HG03520 (cell line): ENCODE data around the gene KRTAP10-4.
"Not testable (repeated sequence)": the region's sequence is repeated elsewhere in the genome, so short reads cannot be mapped to it uniquely, and the experiment has no call there.

Source experiments
- ATAC-seq: cut with Tn5 transposase; IDR thresholded peaks from one replicate; pipeline ENCODE4 v1.9.1; 2021; ENCODE audit warnings: mild to moderate bottlenecking, moderate library complexity; ENCODE audit not compliant: unreplicated experiment

Gene KRTAP10-4

DNA sequence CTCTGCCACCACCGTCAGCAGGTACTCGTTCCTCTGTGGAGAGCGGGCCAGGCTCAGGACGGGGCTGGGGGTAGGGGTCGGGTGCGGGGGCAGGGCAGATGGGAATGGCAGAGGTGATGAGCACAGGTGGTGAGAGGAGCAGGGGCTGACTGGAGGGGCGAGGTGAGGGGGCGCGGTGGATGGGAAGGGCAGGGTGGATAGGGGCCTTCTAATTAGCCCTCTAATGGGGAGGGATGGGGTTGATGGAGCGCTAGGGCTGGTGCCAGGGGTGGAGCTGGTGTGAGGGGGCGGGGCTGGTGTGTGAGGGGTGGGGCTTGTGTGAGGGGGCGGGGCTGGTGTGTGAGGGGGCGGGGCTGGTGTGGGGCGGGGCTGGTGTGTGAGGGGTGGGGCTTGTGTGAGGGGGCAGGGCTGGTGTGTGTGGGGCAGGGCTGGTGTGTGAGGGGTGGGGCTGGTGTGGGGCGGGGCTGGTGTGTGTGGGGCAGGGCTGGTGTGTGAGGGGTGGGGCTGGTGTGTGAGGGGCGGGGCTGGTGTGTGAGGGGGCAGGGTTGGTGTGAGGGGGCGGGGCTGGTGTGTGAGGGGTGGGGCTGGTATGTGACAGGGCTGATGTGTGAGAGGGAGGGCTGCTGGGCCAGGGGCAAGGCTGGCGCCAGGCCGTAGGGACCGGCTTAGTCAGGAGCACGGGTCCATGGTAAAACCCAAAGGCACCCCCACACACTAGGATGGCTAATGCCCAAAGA is 39.5 kb upstream of the KRTAP10-4 start:
- ATAC-seq = no peak

DNA sequence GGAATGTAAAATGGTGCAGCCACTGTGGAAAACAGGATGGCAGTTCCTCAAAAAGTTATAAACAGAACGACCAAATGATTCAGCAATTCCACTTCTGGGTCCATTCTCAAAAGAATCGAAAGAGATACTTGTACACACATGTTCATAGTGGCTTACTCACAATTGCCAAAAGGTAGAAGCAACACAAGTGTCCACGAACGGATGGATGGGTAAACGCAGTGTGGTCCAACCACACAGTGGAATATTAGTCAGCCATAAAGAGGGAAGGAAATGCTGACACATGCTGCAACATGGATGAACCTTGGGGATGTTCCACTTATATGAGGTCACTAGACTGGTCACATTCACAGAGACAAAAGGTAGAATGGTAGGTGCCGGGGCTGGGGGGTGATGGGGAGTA is 38.8 kb upstream of the KRTAP10-4 start:
- no peak for ATAC-seq

DNA sequence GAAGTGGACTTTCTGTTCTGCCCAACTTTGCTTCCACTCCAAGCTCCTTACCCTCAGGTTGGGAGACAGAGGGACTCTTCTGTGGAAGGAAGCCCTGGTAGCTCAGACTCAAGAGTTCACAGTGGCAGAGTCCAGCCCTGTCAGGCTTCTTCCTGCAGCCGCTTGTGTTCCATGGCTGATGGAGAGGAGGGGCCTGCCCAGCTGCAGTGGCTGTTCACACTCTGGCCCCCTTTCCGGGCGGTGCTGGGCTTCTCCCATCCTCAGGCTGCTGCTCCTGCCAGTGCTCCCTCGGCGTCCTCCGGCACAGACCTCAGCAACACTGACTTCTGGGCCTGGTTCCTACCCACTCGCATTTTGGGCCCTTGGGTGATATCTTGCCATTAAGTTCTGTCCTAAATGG is 37.6 kb upstream of the KRTAP10-4 start:
- no peak for ATAC-seq

DNA sequence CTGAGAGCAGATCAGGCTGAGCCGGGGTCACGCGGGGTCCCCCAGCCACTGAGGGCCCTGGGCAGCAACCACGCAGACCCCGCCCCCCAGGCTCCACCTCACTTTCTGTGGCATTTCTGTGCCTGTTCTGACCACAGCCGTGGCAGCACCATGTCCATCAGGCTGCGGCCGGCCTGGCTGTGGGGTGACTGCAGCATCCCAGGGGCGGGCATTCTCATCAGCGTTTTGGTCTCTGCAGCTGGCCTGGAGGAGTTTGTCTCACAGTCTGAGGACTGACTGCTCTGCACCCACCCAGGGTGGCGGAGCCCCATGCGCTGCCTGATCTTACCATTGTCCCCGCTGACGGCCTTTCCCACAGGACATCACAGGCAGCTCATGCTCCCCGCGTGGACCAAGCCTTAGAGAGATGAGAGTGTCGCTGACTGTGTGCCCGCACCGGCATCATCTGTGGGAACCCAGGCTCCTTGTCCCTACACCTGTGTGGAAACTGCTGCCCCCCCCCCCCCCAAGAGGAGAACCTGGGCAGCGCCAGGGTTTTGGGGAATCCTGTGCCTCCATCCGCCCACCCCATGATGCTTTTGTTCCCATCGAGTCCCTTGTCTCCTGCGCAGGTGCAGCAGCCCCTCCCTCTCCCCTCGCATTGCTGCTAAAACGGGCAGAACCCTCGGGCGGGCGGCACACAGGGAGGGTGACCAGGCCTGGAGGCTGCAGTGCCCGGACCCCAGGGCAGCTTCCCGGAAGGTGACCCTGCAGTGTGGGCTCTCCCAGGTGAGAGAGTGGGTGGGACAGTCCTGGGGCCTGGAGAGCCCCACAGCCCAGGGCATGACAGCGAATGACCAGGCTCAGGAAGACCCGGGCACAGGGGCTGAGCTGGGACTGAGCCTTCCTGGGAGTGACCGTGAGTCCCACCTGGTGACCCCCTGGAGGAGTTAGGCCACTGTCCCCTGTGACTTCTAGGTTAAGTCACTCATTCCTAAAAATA is 35.3 kb upstream of the KRTAP10-4 start:
- ATAC-seq = no peak

DNA sequence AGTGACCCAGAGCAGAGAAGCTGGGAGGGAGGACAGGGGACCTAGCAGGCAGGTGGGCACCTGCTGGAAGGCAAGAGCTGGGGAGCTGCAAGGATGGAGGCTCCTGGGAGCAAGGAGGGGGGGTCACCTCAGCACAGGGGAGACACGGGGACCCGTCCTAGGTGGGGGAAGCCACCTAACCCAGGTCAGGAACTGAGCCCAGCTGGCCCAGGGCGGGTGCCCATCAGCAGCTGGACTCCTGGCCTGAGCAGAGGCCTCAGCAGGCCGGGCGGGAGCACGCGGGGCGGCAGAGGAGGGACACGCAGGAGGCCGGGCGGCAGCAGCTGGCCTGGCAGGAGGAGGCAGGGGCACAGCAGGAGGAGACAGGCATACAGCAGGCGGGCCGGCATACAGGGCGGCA is 34.5 kb upstream of the KRTAP10-4 start:
- no peak for ATAC-seq

DNA sequence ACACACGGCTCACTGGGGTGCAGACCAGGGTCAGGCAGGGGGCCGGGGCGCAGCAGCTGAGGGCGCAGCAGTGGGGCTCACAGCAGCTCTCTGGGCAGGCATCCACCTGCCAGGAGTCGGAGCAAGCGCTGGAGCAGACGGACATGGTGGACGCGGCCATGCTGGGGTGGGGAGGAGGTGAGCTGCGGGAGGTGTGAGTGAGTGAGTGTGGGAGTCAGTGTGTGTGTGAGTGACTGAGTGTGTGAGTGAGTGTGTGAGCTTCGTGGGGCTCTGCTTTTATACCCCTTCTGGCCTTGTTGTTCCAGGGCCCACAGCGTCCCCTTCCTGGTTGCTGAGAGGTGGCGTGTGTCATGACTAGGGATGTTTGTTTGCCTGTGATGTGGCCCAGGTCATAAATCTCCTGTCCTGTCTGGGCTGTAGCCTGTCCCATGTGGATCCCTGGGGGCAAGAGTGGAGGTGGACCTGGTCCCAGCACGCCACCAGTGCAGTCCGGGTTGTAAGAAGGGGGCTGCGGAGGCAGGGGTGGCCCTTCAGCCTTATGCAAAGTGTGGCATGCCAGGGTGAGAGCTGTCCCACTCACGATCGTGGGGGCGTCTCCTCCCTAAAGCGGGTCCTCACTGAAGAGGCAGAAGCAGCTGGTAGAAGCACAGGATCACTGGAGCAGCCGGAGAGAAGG is 33.4 kb upstream of the KRTAP10-4 start, which contains the start of gene KRTAP10-1:
KRTAP10-1 (minus strand) TSS at position 205 of the 676 bp plus-strand sequence; CDS start at position 160, 45 bp downstream.
- no peak for ATAC-seq

DNA sequence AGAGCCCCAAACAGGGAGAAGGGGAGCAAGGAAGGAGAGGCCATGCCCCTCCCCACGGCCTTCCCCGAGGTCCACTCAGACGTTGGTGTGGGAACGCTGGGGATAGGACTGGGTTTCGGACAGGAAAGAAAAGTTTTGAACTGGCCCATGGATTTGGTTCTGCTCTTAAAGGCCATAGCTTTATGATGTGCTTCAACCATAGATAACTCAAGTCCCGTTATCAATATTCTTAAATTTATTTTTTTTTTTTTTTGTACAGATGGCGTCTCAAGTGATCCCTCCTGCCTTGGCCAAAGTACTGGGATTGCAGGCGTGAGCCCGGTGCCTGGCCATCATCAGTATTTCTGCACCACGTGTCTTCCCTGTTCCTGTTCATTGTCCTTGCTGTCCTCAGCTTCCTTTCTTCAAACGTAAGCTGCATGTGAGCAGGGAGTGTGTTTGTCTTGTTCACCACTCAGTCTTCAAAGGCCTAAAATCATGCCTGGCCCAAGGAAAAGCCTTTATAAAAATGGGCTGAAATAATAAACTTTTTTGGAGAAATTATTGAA is 32.7 kb upstream of the KRTAP10-4 start:
- ATAC-seq = no peak

DNA sequence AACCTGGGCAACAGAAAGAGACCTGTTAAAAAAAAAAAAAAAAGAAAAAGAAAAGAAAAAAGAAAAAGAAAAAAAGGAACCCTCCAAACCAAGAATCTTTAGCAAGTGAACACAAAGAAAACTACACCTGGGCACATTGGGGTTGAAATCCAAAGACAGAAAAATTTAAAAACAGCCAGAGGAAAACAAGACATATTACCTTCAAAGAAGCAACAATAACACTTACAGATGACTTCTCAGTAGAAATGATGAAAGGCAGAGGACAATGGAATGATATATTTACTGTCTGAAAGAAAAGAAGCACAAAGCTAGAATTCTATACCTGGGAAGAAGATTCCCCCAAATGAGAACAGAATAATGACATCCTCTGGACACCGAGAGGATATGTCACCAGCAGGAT is 30.8 kb upstream of the KRTAP10-4 start:
- no peak for ATAC-seq

DNA sequence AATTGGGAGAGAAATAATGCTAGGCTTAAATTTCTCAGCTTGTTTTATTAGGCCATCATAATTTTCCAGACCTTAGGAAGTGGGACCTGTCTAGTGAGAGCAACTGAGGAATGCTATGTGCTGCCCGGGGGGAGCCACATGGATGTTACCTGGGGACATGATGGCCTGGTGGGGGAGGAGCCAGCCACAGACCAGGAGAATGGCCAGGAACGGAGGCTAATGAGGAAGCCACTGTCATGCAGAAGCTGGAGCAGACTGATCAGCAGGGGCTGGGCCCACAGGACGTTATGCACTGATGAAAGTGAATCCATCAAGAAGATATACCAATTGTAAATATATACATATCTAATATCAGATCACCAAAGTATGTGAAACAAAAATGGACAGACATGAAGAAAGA is 29.0 kb upstream of the KRTAP10-4 start:
- no peak for ATAC-seq

DNA sequence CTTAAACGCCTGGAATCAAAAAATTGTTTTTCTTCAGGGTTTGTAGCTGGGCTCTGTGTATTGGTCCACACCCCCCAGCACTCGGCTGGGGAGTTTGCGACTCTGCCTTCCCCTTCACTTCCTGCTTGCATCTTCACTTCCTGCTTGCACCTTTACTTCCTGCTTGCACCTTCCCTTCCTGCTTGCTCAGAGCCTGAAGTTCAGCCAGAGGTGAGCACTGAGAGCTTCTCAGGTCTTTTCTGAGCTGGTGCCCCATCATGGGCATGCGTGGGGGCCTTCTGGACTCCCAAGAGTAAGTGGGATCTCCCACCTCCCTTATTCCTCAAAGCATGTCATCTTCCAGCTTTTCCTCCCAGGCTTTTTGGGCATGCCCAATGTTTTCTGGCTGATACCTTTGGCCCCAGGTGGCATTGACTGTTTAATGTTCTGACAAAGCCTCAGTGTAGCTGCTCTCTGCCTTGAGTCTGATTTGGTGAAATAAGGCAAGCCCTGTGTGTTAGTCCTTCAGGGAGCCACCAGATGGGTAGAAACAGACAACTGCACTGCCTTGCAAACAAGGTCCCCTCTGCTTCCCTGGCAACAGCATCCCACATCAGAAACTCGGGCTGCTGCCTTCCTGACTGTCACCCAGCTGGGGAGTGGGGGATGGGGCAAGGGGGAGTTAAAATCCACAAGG is 25.7 kb upstream of the KRTAP10-4 start:
- ATAC-seq = no peak

DNA sequence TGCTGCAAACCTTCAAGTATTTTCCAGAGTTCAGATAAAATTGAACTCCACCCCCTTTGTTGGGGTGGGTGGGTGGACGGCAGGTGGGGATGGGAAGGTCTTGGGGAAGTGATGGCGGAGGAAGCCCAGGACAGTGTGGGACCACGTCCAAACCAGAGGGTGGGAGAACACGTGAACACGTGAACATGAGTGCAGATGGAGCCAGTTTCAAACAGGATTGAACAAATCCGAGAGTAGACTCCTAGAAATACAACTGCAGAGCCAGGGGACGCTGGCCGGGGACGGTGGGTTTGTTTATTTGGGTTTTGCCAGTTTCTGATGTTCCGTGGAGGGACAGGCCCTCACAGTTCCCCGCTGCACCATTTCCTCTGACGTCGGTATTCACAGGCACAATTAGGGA is 25.1 kb upstream of the KRTAP10-4 start:
- no peak for ATAC-seq

DNA sequence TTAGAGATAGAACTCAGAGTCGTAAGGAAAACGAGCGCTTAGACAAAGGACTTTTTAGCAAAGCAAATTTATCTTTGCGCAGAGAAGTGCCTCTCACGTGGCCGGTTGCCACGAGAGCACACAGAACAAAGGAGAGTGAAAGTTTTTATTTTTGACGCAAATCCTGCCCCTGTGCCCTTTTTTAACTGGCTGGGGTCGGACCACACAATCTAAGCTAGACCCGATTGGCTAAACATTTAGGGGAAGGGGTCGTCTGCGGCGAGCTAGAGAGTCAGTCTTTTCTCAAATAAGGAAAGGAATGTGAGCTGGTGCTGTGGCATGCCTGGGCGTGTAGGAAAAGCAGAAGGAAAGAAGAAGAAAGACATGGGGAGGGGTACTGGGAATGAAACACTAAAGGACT is 24.6 kb upstream of the KRTAP10-4 start:
- no peak for ATAC-seq

DNA sequence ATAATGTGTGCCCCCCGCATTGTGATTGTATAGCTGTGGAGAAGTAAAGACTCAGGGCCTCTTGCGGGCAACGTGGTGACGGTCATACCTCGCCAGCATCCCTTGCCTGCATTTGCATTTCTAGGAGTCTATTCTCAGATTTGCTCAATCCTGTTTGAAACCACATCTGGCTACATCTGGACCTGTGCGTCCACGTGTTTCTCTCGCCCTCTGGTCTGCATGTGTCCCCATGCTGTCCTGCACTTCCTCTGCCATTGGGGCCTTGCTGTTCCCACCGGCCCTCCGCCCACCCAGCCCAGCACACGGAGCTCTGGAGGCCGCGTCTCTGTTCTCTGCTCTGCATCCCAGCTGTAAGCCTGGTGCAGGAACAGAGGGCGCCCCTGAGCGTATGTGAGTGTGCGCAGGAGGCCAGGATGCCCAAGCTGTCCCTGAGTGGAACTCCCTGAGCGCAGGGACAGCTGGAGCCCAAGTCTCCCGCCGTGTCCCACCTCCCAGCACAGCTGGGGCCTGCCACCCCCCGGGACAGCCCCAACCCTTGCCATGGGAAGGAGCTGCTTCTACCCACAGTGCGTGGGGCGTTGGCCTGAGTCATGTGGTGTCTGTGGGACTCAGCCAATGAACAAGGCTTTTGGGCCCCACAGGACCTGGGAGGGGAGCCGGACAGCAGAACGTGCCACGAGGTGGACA is 23.9 kb upstream of the KRTAP10-4 start:
- ATAC-seq = no peak

DNA sequence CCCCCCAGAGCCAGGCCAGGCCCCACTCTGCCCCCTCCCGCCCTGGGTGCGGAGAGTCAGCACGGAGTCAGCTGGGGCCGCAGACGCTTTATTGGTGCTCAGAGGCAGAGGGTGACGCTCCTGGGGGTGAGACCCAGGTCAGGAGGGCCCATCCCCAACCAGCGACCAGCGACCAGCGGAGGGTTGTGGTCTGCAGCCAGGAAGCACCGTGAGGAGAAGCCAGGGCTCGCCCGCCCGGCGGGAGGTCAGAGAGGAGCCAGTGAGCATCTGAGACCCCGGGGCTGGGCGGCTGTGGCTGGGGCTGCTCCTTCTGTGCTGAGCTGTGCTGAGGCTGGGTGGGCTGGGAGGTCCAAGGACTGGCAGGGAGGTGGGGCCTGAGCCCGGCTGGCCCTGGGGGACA is 23.2 kb upstream of the KRTAP10-4 start:
- ATAC-seq = not testable (repeated sequence)

DNA sequence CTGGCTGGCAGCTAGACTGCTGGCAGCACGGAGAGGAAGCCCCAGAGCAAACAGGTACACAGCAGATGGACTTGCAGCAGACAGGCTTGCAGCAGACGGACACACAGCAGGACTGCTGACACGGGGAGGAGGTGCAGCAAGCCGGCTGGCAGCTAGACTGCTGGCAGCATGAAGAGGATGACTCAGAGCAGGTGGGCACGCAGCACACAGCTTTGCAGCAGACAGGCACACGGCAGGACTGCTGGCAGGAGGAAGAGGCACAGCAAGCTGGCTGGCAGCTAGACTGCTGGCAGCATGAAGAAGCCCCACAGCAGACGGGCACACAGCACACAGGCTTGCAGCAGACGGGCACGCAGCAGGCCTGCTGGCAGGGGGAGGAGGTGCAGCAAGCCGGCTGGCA is 22.7 kb upstream of the KRTAP10-4 start:
- no peak for ATAC-seq

DNA sequence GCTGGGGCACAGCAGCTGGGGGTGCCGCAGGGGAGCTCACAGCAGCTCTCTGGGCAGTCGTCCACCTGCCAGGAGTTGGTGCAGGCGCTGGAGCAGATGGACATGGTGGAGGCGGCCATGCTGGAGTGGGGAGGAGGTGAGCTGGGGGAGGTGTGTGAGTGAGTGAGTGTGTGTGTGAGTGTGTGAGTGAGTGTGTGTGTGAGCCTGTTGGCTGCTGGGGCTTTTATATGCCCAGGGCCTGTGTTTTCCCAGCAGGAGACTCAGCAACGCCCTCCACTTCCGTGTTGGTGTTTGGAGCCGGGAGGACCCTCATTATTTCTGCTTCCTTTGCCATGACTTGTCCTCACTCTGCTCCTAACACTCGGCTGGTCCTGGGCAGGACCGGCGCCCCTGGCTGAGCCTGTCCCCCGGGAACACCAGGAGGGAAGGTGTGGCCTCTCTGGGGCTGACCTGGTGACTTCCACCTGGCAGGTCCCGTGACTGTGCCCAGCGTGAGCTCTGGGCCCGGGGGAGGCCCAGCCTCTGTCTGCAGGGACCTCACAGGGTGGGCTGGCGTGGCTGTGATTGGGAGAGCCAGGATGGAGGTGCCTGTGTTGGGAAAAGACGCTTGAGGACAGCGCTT is 22.1 kb upstream of the KRTAP10-4 start, which contains the start of gene KRTAP10-2:
KRTAP10-2 (minus strand) TSS at position 166 of the 622 bp plus-strand sequence; CDS start at position 119, 47 bp downstream.
- ATAC-seq = no peak

DNA sequence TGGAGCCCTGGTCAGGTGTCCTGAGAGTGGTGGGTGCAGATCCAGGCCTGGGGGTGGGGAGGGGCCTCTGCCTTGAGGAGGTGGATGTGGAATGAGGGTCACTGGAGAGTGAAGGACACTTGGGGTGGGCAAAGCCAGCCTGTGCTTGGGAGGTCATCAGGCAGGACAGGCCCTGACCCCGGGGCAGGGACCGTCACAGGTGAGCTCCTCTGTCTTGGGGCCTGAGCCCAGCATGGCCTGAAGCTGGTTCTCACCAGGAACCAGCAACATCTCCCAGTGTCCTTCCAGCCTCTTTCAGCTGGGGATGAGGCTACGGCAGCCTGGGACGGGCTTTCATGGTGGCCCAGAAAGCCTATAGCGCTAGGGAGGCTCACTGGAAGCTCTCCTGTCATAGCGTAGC is 21.4 kb upstream of the KRTAP10-4 start:
- ATAC-seq = no peak

DNA sequence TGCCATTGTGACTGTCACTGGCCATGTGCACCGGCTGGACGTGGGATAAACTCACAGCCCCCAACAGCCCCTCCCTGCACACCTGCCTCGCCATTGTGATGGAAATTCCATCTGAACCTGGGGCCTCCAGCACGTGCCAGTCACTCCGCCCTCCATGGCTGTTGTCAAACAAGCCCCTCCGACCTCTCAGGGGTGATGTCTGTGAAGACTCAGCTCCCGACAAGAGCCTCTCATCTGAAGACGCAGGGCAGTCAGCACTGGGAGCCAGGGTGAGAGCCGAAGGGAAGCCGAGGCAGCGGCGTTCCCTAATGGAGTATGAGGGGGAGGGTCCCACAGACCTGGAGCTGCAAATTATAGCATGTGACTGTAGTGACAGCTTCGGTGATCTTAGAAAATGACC is 20.8 kb upstream of the KRTAP10-4 start:
- ATAC-seq = no peak

DNA sequence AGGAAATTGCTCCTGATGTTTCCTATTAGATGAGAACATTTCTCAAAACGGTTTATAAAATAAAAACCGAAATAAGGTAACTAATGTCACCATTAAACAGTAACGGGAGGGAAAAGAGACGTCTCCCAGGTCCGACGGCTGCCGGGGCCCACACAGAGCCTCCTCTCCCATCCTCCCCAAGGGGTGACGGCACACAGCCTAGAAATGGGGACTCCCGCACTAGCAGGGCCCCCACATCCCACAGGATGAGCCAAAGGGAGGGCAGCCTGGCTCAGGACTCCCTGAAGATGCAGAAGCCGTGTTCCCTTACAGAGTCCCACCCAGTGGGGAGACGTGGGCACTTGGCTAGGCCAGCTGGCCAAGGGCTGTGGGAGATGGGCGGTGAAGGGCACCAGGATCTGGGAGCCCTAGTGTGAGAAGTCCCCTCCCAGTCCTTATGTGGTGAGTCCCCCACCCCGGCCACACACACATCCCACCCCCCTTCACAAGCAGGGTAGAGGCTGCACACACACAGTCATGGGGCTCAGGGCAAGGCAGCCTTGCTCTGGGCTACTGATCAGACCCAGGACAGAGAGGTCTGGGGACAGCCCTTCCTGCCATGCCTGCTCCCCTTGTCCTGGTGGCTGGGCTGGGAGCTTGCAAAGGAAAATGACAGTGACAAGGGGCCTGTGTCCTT is 18.2 kb upstream of the KRTAP10-4 start:
- no peak for ATAC-seq
